Neural crest cell (in vitro differentiated cells): ENCODE data around the gene TSHZ1. TPM values are rescaled to one million over a fixed set of nuclear protein-coding genes. Genes with fewer than 3 reads are reported as not detected.

Experiments used
- DNase-seq: peaks from one replicate; pipeline ENCODE4 v3.0.0; 2021; ENCODE audit warnings: low read depth, mixed read lengths, low spot score
- H3K27ac Mint-ChIP-seq: one replicate; pipeline ENCODE4 v1.8.0; 2021; ENCODE audit warnings: mild to moderate bottlenecking, mixed read lengths; ENCODE audit not compliant: unreplicated experiment
- H3K27me3 Mint-ChIP-seq: 2 replicates; pipeline ENCODE4 v1.8.0; 2021; ENCODE audit warnings: low read depth, mild to moderate bottlenecking, mixed read lengths
- H3K36me3 Mint-ChIP-seq: 2 replicates; pipeline ENCODE4 v1.8.0; 2021; ENCODE audit warnings: low read depth, mild to moderate bottlenecking, mixed read lengths
- H3K4me1 Mint-ChIP-seq: 2 replicates; pipeline ENCODE4 v1.8.0; 2021; ENCODE audit warnings: mixed read lengths
- H3K4me3 Mint-ChIP-seq: one replicate; pipeline ENCODE4 v1.8.0; 2021; ENCODE audit warnings: mild to moderate bottlenecking, mixed read lengths
- H3K9me3 Mint-ChIP-seq: 2 replicates; pipeline ENCODE4 v1.8.0; 2021; ENCODE audit warnings: mixed read lengths
- CTCF ChIP-seq: fragments of 200-600 bp; sonication (generic); conservative IDR thresholded peaks from 2 replicates; pipeline ENCODE4 v1.5.0; 2021; ENCODE audit warnings: antibody characterized with exemption, mild to moderate bottlenecking
- total RNA-seq: library from RNA; stranded (reverse); gene quantifications from 2 replicates; pipeline ENCODE4 v1.2.1, GENCODE V29; 2021

Gene TSHZ1
- total RNA-seq, 1 donor from 2014 or later, result 6.9 TPM

DNA sequence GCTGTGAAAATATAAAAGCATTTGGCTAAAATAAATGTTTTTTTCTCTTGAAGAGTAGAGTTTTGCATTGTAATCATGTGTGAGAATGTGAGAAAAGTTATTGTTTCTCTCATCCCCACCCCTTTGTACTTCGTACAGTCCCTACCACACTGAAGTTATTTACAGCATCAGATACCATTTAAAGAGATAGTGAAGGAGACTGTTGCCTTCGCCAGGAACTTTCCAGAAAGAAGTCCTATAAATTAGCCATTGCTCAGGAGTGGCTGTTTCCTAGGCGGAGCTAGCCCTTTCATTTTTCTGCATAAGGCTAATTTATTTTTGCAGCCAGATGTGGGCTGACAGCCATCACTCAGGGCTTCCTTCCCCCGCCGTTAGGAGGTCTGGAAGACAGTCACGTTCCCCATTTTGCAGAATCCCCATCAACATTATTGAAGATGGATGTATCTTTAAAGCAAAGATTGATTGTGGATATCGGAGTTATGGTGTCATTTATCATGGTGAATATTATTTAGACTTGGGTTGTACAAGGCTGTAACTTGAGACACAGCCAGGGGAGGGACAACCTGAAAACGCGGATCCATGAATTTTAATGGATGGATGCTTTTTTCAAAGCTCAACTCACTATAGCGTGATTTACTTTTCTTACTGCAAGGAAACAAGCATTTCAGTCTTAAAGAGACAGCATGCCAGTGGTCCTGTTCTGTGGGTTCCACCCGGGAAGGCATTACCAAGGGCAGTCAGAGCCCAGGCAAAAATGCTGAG is 17.1 kb downstream of the TSHZ1 start:
- H3K9me3 Mint-ChIP-seq, result no peaks in the 10 kb centered on the region
- no peak for DNase-seq
- peaks cover 2% of the 10 kb centered on the region for H3K36me3 Mint-ChIP-seq
- no peak for TF ChIP-seq CTCF
- H3K4me3 Mint-ChIP-seq, result no peak overlapping the region
- no peak overlapping the region for H3K27ac Mint-ChIP-seq
- no peaks in the 10 kb centered on the region for H3K27me3 Mint-ChIP-seq
- peaks cover 41% of the 10 kb centered on the region for H3K4me1 Mint-ChIP-seq

DNA sequence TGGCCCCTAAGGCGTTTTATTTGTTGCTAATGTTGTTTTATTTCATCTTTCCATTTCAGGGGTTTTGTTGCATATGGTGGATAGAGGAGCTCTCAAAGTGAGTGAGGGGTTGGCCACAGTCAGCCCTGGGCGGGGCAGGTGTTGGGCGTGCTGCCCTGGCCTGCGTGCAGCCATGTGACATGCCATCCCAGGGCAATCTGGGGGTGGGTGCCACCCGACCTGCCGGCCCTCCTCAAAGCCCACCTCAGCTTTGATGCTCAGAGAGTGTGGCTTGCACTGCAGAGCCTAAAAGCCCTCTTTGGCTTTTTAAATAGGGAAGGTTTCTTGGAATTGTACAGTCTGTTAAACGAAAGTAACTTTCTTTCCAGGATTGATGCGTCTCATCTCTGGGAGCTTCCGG is 18.4 kb downstream of the TSHZ1 start:
- Mint-ChIP-seq H3K27ac (no peak overlapping the region), H3K9me3 (no peaks in the 10 kb centered on the region), H3K36me3 (peaks cover 2% of the 10 kb centered on the region), H3K4me3 (no peak overlapping the region), H3K27me3 (no peaks in the 10 kb centered on the region), H3K4me1 (peaks cover 33% of the 10 kb centered on the region)
- DNase-seq, result no peak
- TF ChIP-seq CTCF, result no peak

DNA sequence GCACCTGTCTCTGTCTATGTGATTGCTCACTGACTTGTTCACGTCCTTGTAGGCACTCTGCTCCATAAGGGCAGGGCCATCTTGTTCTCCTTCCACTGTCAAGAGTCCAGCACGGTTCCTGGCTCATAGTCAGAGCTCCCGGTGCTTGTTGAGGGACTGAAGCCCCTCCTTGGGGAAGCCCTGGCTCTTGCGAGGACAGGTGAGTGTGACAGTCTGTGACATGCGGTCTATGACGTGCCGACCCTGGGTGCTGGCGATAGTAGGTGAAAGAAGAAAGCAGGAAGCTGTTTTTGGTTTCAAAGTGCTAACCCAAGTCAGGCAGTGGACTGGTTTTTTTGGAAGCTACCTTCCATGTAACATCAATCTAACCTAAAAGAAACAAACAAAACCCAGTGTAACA is 18.8 kb downstream of the TSHZ1 start:
- no peak for DNase-seq
- no peak for TF ChIP-seq CTCF
- H3K27ac Mint-ChIP-seq, result no peak overlapping the region
- H3K27me3 Mint-ChIP-seq, result no peaks in the 10 kb centered on the region
- H3K4me3 Mint-ChIP-seq, result no peak overlapping the region
- no peaks in the 10 kb centered on the region for H3K9me3 Mint-ChIP-seq
- peaks cover 33% of the 10 kb centered on the region for H3K4me1 Mint-ChIP-seq
- peaks cover 2% of the 10 kb centered on the region for H3K36me3 Mint-ChIP-seq

- no peaks in the 10 kb centered on the region for H3K27me3 Mint-ChIP-seq
- H3K4me1 Mint-ChIP-seq, result peaks cover 33% of the 10 kb centered on the region
- H3K36me3 Mint-ChIP-seq, result peaks cover 2% of the 10 kb centered on the region
- no peaks in the 10 kb centered on the region for H3K9me3 Mint-ChIP-seq
- no peak overlapping the region for H3K27ac Mint-ChIP-seq
- DNase-seq, result no peak
- H3K4me3 Mint-ChIP-seq, result no peak overlapping the region
- no peak for TF ChIP-seq CTCF
Observed at GRCh38 chr18:75230163-75231052, 19.8 kb downstream of the TSHZ1 start.

DNA sequence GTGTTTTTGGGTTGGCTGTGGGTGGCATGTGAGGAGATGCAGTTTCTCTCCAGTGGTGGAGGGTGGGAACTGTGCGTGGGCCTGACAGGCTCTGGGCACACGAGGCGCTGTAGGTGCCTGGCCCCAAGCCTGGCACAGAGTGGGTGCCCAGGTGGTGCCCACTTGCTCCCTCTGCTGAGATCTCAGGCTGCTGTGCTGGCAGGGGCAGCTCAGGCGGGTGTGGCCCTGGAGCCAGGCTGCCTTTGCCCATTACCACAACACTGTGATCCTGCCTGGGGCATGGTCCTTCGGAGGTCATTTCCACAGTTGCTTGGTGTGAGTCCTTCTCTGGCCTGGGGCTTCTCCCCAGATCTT is 20.4 kb downstream of the TSHZ1 start:
- H3K4me3 Mint-ChIP-seq, result no peak overlapping the region
- peaks cover 33% of the 10 kb centered on the region for H3K4me1 Mint-ChIP-seq
- no peak for DNase-seq
- H3K27ac Mint-ChIP-seq, result no peak overlapping the region
- peaks cover 2% of the 10 kb centered on the region for H3K36me3 Mint-ChIP-seq
- no peaks in the 10 kb centered on the region for H3K9me3 Mint-ChIP-seq
- TF ChIP-seq CTCF, result no peak
- no peaks in the 10 kb centered on the region for H3K27me3 Mint-ChIP-seq
